ENCODE data around the gene SYNPO.

DNA sequence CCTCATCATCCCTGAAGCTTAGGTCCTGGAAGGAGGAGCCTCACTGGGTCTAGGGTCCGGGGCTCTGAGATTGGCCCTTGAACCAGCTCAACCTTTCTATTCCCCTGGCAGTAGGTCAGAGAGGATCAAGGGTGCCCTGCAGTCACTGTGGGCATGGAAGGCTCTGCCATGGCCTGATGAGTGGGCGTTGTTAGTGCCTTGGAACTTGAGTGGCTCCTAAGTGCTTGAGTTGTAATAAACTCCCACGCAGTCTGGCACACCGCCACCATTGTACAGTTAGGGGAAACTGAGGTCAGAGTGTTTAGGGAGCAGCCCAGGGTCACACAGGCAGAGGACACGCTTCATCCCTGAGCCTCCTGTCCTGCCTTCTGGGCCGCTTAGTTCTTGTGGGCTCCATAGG, 10.4 kb upstream of the SYNPO start:
- TF ChIP-seq, protein P1, sequence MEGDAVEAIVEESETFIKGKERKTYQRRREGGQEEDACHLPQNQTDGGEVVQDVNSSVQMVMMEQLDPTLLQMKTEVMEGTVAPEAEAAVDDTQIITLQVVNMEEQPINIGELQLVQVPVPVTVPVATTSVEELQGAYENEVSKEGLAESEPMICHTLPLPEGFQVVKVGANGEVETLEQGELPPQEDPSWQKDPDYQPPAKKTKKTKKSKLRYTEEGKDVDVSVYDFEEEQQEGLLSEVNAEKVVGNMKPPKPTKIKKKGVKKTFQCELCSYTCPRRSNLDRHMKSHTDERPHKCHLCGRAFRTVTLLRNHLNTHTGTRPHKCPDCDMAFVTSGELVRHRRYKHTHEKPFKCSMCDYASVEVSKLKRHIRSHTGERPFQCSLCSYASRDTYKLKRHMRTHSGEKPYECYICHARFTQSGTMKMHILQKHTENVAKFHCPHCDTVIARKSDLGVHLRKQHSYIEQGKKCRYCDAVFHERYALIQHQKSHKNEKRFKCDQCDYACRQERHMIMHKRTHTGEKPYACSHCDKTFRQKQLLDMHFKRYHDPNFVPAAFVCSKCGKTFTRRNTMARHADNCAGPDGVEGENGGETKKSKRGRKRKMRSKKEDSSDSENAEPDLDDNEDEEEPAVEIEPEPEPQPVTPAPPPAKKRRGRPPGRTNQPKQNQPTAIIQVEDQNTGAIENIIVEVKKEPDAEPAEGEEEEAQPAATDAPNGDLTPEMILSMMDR (conservative IDR thresholded peaks at IDR 0.05), result no peak
- TF ChIP-seq ZFX (IDR thresholded peaks at IDR 0.05), result no peak
